ENCODE results near the gene REX1BD.

The REX1BD gene

DNA sequence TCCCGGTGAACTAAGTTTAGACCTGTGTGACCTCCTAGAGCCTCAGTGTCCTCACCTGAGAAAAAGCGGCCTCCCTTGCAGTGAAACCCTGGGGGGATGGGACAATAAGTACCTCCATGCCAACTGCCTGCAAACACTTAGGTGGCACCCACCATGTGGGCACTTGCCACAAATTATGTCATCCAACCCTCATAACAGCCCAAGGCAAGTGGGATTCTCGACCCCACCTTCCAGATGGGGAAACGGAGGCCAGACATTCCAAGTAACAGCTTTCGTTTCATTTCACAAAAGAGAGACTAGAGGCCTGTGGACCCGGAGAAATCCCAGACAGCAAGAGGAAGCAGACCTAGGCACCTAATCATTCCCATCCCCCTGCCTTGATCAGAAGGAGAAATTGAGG is 6.9 kb downstream of the REX1BD start:
- Histone ChIP-seq H3K4me2 (ENCODE audit: low read depth, low read length, poor library complexity, severe bottlenecking) (no peak overlapping the region), H2AFZ (ENCODE audit: low read length) (no peak overlapping the region)

DNA sequence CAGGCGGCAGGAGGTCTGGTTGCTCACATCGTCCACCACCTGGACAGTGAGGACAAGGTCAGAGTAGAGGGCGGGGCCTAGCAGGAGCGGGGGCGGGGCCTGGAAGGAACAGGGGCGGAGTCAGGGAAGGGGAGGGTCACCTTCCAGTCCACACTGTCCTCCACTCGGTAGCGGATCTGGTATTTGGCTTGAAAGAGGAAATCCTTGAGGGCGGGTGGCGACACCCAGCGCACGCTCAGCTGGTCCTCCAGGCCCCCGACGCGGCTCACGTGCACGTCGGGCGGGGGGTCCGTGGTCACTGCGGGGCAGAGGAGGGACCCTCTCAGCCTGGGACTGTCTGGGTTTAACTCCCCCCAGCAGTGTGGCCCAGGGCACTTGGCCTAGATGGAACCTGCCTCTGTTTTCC is 8.2 kb downstream of the REX1BD start:
- Histone ChIP-seq H3K9me2 (replicated peaks; ENCODE audit: low read depth, low read length) (no peaks in the 10 kb centered on the region), H4K20me1 (ENCODE audit: insufficient read depth, low read length, poor library complexity, severe bottlenecking) (no peaks in the 10 kb centered on the region), H3K4me1 (ENCODE audit: insufficient read depth, low read length, poor library complexity, severe bottlenecking) (peaks cover 5% of the 10 kb centered on the region), H3F3A (ENCODE audit: low read depth) (no peaks in the 10 kb centered on the region), H3K27me3 (ENCODE audit: insufficient read depth, low read length, poor library complexity, severe bottlenecking) (no peaks in the 10 kb centered on the region), H3K79me2 (ENCODE audit: insufficient read depth, low read length) (no peaks in the 10 kb centered on the region), H3K4me3 (ENCODE audit: low read length, poor library complexity, severe bottlenecking) (no peak overlapping the region), H3K9me3 (ENCODE audit: insufficient read depth, low read depth, low read length) (no peaks in the 10 kb centered on the region), H3K36me3 (ENCODE audit: insufficient read depth, low read length) (no peaks in the 10 kb centered on the region), H2AFZ (ENCODE audit: low read length) (no peak overlapping the region), H3K4me2 (ENCODE audit: low read depth, low read length, poor library complexity, severe bottlenecking) (no peak overlapping the region), H3K9ac (ENCODE audit: low read depth, low read length, poor library complexity, severe bottlenecking) (no peak overlapping the region)
- TF ChIP-seq, protein P1, sequence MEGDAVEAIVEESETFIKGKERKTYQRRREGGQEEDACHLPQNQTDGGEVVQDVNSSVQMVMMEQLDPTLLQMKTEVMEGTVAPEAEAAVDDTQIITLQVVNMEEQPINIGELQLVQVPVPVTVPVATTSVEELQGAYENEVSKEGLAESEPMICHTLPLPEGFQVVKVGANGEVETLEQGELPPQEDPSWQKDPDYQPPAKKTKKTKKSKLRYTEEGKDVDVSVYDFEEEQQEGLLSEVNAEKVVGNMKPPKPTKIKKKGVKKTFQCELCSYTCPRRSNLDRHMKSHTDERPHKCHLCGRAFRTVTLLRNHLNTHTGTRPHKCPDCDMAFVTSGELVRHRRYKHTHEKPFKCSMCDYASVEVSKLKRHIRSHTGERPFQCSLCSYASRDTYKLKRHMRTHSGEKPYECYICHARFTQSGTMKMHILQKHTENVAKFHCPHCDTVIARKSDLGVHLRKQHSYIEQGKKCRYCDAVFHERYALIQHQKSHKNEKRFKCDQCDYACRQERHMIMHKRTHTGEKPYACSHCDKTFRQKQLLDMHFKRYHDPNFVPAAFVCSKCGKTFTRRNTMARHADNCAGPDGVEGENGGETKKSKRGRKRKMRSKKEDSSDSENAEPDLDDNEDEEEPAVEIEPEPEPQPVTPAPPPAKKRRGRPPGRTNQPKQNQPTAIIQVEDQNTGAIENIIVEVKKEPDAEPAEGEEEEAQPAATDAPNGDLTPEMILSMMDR (conservative IDR thresholded peaks at IDR 0.05; ENCODE audit: low read length), result no peak
- no peak for TF ChIP-seq EZH2phosphoT487 (IDR thresholded peaks at IDR 0.05; ENCODE audit: borderline replicate concordance)

More for the DNA sequence above, 6.9 kb downstream of the REX1BD start:
- peaks cover 5% of the 10 kb centered on the region for H3K4me1 ChIP-seq (ENCODE audit: insufficient read depth, low read length, poor library complexity, severe bottlenecking)
- H3F3A ChIP-seq (ENCODE audit: low read depth), result no peaks in the 10 kb centered on the region
- H3K4me3 ChIP-seq (ENCODE audit: low read length, poor library complexity, severe bottlenecking), result no peak overlapping the region
- no peak overlapping the region for H3K9ac ChIP-seq (ENCODE audit: low read depth, low read length, poor library complexity, severe bottlenecking)
- no peaks in the 10 kb centered on the region for H3K27me3 ChIP-seq (ENCODE audit: insufficient read depth, low read length, poor library complexity, severe bottlenecking)
- no peaks in the 10 kb centered on the region for H3K79me2 ChIP-seq (ENCODE audit: insufficient read depth, low read length)
- no peaks in the 10 kb centered on the region for H3K9me3 ChIP-seq (ENCODE audit: insufficient read depth, low read depth, low read length)
- no peaks in the 10 kb centered on the region for H3K9me2 ChIP-seq (replicated peaks; ENCODE audit: low read depth, low read length)
- no peaks in the 10 kb centered on the region for H3K36me3 ChIP-seq (ENCODE audit: insufficient read depth, low read length)
- no peaks in the 10 kb centered on the region for H4K20me1 ChIP-seq (ENCODE audit: insufficient read depth, low read length, poor library complexity, severe bottlenecking)
- TF ChIP-seq EZH2phosphoT487 (IDR thresholded peaks at IDR 0.05; ENCODE audit: borderline replicate concordance), result no peak
- TF ChIP-seq, protein P1 (conservative IDR thresholded peaks at IDR 0.05; ENCODE audit: low read length), result no peak

DNA sequence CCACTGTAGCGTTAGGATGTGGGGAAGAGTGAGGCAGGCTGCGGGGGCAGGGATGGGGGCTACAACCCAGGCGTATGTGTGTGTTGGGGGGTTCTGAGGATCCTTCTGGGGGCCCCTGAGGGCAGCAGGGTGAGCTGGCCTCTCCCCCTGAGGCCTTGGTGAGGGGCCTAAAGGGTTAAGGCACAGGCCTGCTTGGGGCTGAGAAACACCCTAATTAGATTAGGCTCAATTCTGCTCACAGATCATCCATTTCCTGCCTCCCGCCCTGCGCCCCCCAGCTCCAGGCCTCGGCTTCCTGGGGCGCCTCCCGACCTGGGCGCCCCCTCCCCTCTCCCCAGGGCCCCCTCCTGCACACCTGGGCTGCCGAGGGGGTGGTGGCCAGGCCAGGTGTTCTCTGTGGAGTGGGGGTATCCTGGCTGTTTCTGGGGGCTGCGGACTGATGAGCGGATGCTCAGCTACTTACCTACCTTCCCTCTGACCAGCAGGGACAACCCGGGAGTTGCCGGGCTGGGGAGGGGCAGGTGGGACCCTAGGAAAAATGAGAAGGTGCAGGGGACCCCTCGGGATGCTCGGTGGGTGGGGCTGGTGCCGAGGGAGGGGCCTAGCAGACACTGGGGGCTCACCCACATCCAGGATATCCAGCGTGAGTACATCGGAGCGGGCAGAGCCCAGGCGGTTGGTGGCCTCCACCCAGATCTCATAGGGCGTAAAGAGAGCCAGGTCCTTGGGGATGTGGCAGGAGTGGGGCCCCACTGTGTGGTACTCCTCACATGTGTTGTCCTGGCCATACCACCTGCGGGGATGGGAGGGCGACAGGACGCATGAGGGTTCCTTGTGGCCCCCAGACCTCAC is 9.4 kb downstream of the REX1BD start:
- Histone ChIP-seq H3K9me3 (ENCODE audit: insufficient read depth, low read depth, low read length) (no peaks in the 10 kb centered on the region), H3K79me2 (ENCODE audit: insufficient read depth, low read length) (no peaks in the 10 kb centered on the region), H3K4me2 (ENCODE audit: low read depth, low read length, poor library complexity, severe bottlenecking) (no peak overlapping the region), H2AFZ (ENCODE audit: low read length) (no peak overlapping the region), H3K27me3 (ENCODE audit: insufficient read depth, low read length, poor library complexity, severe bottlenecking) (no peaks in the 10 kb centered on the region), H3K9ac (ENCODE audit: low read depth, low read length, poor library complexity, severe bottlenecking) (no peak overlapping the region), H3K4me3 (ENCODE audit: low read length, poor library complexity, severe bottlenecking) (no peak overlapping the region), H3F3A (ENCODE audit: low read depth) (no peaks in the 10 kb centered on the region), H4K20me1 (ENCODE audit: insufficient read depth, low read length, poor library complexity, severe bottlenecking) (no peaks in the 10 kb centered on the region), H3K9me2 (replicated peaks; ENCODE audit: low read depth, low read length) (no peaks in the 10 kb centered on the region), H3K4me1 (ENCODE audit: insufficient read depth, low read length, poor library complexity, severe bottlenecking) (peaks cover 5% of the 10 kb centered on the region), H3K36me3 (ENCODE audit: insufficient read depth, low read length) (no peaks in the 10 kb centered on the region)
- TF ChIP-seq EZH2phosphoT487 (IDR thresholded peaks at IDR 0.05; ENCODE audit: borderline replicate concordance), result no peak
- TF ChIP-seq, protein P1 (conservative IDR thresholded peaks at IDR 0.05; ENCODE audit: low read length), result no peak
